HT1080 (cell line): ENCODE results near the gene IFNA1. TPM values are rescaled to one million over a fixed set of nuclear protein-coding genes. Genes with fewer than 3 reads are reported as not detected.
"Not testable (repeated sequence)": the region's sequence is repeated elsewhere in the genome, so short reads cannot be mapped to it uniquely, and the experiment has no call there.

Experiments
- DNase-seq: peaks from one replicate; pipeline ENCODE4 v3.0.0-alpha.2; 2015; ENCODE audit warnings: low read depth
- polyA plus RNA-seq, 2 experiments: library from polyadenylated mRNA; depleted of rRNA; stranded (reverse); fragments of >200 nt; gene quantifications; 2 replicates each; pipeline ENCODE4 v1.2.3, GENCODE V29; 2015
- total RNA-seq: library from RNA; depleted of rRNA; stranded (reverse); fragments of >200 nt; shearing (Covaris generic); gene quantifications from 2 replicates; pipeline ENCODE4 v1.2.3, GENCODE V29; 2014; rRNA removed

The IFNA1 gene
- total RNA-seq, result not detected in 2 replicates
- not detected in 2 replicates for polyA plus RNA-seq (2015; cell fraction: cytosol; rRNA removed)
- polyA plus RNA-seq (2015; cell fraction: nucleus; rRNA removed), result not detected in 2 replicates

DNA sequence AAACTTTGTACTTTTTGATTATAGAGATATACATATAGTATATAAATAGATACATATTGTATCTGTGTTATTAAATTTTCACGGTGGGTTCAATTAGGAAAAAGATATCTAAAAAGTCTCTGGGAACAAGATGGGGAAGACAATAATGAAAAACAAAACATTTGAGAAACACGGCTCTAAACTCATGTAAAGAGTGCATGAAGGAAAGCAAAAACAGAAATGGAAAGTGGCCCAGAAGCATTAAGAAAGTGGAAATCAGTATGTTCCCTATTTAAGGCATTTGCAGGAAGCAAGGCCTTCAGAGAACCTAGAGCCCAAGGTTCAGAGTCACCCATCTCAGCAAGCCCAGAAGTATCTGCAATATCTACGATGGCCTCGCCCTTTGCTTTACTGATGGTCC, at the start of gene IFNA1:
Gene IFNA1 (plus strand): TSS at position 301 of the 400 bp plus-strand sequence. CDS start 69 bp downstream, at position 370.
- no peak for DNase-seq

DNA sequence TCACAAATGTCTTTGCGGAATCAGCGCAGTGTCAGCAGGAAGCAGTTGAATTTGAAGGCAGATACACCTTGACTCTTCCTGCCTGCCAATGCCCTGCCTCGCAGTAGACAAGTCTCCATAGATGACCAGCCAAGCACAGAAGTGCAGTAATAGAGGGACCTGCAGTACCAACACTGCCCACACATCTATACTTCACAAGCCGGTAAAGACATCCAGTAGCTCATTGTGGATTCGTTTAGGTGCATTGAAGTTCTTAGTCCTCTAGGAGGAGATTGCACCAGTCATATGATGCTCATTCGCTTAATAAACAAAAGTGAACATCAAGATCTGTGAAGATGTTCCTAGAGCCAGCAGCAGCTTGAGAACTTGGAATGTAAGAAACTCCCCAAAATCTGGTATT, 48.0 kb upstream of the IFNA1 start:
- DNase-seq, result peak; percentile 58

GRCh38 chr9:21395778-21396717, 44.2 kb upstream of the IFNA1 start:
- no peak for DNase-seq

- no peak for DNase-seq
These were observed 41.2 kb upstream of the IFNA1 start for GRCh38 chr9:21398955-21399489.

DNA sequence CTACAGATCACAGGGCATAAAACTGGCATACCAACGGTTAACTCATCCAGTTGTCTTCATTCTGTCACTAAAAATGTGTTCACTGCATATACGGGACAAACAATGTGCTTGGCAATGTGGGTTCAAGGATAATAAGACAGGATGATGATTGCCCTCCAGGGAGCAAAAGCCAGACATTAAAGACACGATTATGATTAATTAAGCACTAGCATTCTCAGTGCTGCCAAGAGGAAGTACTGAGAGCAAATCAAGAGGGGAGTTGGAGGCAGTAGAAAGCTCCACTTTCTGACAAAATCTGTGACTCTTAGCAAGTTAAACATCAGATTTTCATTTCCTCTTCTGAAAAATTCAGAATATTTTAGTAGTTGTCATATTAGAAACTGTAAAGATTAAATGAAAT, 40.3 kb upstream of the IFNA1 start:
- no peak for DNase-seq

DNA sequence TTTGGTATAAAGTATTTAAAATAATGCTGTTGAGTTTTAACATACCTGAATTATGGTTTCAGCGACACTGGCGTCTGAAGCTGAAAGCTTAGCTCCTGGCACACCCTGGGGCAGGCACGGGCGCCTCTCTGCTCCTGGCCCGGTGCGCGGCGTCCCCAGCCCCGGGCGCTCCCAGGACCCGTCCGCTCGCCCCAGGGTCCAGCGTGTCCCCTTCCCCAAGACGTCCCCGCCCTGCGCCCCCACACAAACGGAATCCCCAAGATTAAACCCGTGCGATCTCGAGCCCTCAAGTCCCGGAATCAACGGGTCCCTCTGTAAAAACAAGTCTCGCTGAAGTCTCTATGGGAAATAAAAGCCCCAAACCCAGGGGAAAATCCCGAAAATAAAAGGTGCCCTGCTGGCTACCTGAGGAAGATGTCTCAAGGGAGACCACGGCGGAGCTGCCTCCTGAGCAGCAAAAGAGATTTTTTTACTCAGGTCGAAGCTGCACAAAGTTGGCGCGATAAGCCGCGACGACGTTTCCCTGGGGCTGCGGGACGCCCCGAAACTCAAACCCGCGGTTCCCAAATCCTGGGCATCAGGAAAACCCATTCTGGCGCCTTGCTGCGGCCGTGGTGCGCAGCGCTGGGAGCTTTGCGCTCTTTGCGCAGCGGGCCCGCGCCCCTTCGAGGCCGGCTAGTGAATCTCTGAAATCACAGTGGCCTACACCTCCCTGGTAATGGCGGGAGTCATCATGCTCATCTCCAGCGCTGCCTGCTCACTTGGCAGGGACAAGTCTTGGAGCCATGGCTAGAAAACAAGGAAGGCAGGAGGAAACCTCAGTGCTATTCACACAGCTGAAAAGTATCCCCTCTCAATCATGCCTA, 37.6 kb upstream of the IFNA1 start:
- no peak for DNase-seq

DNA sequence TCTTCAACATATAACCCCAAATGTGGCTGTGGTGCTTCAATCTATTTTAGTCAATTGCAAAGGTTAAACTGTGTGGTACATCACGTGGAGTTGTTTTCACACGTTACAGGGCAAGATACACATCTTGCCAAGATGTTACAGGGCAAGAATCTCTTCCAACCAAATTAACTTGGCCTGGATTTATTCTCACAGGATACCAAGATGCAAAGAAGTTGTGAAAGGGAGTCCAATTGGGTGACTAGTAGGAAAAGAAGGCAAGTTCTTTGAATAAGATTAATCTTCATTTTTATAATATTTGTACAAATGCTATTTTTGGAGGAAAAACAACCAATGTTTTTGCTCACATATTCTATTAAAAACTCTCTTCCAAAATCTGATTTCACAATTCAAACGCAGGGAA, 36.1 kb upstream of the IFNA1 start:
- no peak for DNase-seq

- DNase-seq, result no peak
These were observed 31.4 kb upstream of the IFNA1 start, which contains the start of gene IFNA8 for GRCh38 chr9:21408817-21409216. Gene IFNA8 (plus strand): TSS chr9:21409117. CDS start chr9:21409177, 60 bp downstream.

- no peak for DNase-seq
These were observed 28.1 kb upstream of the IFNA1 start for GRCh38 chr9:21412107-21412506.

DNA sequence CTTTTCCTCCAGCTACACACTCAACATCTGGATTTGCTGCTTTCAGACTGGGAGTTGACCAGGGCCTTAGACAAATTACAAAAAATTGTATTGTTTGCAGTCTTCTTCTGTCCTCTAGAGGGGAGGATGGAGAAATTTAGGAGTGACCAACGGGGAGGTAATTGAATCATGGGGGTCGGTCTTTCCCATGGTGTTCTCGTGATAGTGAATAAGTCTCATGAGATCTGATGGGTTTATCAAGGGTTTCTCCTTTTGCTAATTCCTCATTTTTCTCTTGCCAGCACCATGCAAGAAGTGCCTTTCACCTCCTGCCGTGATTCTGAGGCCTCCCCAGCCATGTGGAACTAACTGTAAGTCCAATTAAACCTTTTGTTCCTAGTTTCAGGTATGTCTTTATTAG, 27.1 kb upstream of the IFNA1 start:
- no peak for DNase-seq

DNA sequence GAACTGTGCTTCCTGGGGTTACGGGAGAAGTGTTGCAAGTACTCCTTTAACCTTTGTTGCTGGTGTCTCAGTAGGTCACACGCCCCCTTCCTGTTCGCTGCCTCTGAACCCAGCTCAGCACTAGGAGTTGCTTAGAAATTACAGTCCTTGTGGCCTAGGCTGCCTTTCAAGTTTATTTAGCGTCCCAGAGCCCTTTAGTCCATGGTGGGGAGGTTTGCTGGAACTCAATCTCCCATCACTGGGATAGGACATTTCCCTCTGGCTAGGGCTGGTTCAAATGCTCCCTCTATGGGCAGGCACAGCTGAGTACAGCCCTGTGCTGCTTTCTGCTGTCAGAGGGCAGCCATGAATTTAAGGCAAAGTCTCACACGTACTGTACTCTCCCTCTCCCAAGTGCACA, 26.6 kb upstream of the IFNA1 start:
- no peak for DNase-seq

DNA sequence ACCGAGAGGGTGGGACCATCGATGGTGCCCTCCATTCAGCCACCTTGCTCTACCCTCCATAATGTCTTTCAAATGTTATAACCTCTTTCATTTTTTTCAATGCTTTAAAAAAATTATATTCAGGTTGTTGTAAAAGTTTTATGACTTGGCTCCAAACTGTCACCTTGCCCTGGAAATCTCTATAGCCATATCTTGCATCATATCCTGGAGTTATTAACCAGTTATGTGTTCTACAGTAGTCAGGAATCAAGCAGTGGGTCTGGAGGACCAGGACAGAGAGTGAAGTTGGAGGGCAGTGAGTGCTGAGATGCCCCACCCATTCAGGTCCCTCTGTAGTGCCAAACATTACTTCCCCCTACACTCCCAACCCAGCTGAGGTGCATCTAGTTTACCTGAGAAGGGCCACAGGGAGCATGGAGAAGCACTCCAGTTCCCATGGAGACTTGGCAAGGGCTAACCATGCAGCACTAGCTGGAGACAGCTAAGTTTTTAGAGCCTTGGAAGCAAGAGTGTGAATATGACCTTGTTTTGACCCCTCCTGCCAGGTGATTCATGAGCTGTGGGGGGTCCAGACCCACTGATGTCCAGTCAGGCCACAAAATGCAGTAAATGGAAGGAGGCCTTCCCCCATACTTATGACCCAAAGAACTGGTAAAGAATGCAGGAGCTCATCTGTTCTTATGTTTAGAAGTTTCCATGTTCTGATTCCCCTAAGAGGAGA, 25.9 kb upstream of the IFNA1 start:
- no peak for DNase-seq

DNA sequence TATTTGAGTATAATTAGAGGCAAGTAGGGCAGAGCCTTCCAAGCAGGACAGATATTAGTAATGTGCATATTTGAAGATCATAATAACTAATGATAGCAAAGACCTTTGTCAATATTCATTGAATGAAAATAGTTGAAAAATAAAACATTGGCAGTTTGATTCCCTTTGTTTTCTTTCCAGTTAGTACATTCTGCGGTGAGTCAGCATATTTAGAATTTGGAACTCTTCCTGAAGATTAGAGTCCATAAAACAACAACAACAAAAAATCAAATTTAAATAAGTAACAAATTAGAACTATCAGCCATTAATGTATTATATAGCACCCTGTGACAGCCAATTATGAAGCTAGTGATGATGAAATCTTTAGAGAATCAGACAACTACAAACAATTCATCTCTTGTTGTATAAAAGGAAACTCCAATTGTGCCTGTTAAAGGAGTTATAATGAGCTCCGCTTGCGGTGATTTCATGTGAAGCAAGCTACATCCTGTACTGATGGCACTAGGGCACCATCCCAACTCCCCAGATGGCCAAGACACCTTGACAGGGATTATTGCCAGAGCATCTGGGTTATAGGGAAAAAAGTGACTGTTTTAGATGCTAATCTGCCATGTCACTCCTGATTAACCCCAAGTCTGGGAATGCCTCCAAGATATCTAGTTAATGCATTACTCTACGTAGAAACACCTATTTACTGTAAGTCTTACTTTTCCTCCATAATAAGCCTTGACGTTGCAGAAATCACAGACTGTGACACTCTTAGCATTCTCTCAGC, 24.6 kb upstream of the IFNA1 start:
- DNase-seq, result no peak

GRCh38 chr9:21428235-21428634, 12.0 kb upstream of the IFNA1 start:
- DNase-seq, result no peak

DNA sequence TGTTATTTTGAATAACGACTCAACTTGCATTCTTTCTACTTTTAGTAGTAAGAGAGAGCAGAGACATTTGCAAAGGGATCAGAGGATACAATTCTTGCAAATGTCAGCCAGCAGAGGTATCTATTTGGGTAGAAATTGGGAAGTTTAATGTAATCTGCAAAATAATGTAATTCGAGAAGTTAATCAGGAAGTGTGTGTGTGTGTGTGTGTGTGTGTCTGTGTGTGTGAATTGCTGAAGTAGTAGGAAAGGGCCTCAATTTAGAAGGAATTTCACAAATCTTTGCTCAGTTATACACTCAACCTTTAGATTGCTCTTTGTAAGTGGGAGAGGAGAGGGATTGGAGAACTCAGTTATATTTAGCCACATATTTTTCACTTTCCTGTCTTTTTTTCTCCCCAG, 11.0 kb upstream of the IFNA1 start:
- no peak for DNase-seq

GRCh38 chr9:21432672-21433425, 7.4 kb upstream of the IFNA1 start:
- no peak for DNase-seq

- peak; percentile 40 for DNase-seq
These were observed 5.8 kb upstream of the IFNA1 start for GRCh38 chr9:21434202-21435014.

GRCh38 chr9:21435015-21435383, 5.2 kb upstream of the IFNA1 start:
- DNase-seq, result not testable (repeated sequence)
